AG09309 (cell line): ENCODE measurements around the gene TPI1.

Experiments
- DNase-seq: peaks from one replicate; pipeline ENCODE4 v3.0.0-alpha.2; 2010; ENCODE audit warnings: low read depth
- H3K4me3 ChIP-seq: 2 replicates; pipeline ENCODE4 v1.5.1; 2011; ENCODE audit warnings: mild to moderate bottlenecking, low read depth, low read length, moderate library complexity; ENCODE audit not compliant: control insufficient read depth
- TF ChIP-seq, protein P1 (sequence below): IDR thresholded peaks from 2 replicates; pipeline ENCODE4 v1.5.1; 2011; ENCODE audit warnings: mild to moderate bottlenecking, low read depth, low read length, inconsistent platforms; ENCODE audit not compliant: insufficient read depth, control insufficient read depth; ENCODE audit errors: missing control alignments

TPI1 gene

DNA sequence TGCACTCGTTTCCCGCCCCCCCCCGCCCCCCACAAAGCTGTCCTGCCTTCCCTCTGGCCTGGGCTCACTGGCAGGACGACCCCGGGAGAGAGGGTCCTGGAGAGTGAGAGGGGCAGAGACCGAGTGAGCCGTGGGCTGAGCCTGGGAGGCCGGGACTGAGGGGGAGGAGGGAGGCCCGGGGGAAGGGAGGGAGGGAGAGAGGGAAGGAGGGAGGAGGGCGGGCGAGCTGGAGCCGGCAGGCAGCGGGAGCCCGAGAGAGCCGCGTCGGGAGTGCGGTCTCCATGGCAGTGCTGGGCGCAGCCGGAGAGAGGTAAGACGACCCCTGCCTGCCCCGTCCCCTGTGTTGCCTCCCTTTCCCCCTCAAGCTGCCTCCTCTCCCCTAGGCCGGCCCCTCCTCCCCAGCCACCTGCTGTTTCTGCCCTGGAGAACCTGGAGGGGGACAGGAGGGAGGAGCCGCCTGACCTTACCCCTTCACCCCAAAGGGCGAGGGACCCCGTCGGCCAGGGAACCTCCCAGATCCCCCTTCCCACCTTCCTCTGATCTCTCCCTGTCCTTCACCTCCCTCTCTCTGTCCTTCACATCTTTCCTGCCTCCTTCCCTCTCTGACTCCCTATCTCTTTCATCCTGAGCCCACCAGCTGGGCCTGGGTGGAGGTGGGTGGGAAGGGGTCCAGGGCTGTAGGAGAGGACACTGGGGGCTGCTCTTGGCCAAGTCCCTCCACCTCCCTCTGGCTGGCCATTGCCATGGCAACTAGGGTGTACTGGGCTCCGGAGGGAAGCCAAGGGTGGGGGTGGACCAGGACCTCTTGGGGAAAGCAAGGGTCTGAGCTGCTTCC, 45.5 kb upstream of the TPI1 start, which contains the start of gene GPR162:
Gene GPR162 (plus strand): TSS at position 231 of the 835 bp plus-strand sequence. CDS start 2,078 bp downstream, outside the sequence.
- peak within 1 kb of the TSS; percentile 62 for H3K4me3 ChIP-seq
- no peak for DNase-seq
- TF ChIP-seq, protein P1, sequence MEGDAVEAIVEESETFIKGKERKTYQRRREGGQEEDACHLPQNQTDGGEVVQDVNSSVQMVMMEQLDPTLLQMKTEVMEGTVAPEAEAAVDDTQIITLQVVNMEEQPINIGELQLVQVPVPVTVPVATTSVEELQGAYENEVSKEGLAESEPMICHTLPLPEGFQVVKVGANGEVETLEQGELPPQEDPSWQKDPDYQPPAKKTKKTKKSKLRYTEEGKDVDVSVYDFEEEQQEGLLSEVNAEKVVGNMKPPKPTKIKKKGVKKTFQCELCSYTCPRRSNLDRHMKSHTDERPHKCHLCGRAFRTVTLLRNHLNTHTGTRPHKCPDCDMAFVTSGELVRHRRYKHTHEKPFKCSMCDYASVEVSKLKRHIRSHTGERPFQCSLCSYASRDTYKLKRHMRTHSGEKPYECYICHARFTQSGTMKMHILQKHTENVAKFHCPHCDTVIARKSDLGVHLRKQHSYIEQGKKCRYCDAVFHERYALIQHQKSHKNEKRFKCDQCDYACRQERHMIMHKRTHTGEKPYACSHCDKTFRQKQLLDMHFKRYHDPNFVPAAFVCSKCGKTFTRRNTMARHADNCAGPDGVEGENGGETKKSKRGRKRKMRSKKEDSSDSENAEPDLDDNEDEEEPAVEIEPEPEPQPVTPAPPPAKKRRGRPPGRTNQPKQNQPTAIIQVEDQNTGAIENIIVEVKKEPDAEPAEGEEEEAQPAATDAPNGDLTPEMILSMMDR: no peak

GRCh38 chr12:6822426-6823135, 44.8 kb upstream of the TPI1 start:
- no peak for DNase-seq
- peak overlapping the region; percentile 62; the same call in 1 of the 2 replicates for H3K4me3 ChIP-seq
- TF ChIP-seq, protein P1: no peak

DNA sequence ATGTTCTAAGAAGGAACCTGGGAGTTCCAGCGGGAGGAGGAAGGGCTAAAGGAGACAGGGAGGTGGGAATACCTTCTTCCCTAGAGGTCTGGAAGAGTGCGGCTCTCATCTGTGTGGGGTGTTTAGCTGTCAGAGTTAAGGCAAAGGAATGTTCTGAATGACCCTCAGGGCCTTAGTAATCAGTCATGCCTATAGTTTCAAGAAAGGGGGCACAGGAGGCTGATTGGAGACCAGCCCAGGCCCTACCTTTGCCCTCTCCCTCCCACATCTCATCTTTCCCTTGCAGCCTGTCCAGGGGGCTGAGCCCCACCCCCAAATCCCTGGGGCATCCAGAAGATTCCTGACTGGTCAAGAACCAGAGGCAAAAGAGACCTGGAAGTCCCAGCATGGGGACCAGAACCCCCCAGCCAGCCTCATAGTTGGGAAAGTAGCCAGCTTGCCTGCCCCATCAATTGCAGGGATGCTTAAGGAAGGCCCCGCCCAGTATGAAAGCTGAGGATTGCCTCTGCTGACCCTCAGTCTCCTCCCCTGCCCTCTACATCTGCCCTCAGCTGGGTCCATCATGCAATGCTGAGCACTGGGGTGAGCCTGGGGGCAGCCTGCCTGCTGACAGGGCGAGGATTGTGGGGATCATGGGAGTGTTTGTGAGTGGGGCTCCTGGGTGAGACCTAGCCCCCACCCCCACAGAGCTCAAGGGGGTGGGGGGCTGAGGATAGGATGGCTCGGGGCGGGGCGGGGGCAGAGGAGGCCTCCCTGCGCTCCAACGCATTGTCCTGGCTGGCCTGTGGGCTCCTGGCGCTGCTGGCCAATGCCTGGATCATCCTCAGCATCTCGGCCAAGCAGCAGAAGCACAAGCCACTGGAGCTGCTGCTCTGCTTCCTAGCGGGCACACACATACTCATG, 43.9 kb upstream of the TPI1 start:
- H3K4me3 ChIP-seq: no peak overlapping the region
- TF ChIP-seq, protein P1: no peak
- DNase-seq: no peak

DNA sequence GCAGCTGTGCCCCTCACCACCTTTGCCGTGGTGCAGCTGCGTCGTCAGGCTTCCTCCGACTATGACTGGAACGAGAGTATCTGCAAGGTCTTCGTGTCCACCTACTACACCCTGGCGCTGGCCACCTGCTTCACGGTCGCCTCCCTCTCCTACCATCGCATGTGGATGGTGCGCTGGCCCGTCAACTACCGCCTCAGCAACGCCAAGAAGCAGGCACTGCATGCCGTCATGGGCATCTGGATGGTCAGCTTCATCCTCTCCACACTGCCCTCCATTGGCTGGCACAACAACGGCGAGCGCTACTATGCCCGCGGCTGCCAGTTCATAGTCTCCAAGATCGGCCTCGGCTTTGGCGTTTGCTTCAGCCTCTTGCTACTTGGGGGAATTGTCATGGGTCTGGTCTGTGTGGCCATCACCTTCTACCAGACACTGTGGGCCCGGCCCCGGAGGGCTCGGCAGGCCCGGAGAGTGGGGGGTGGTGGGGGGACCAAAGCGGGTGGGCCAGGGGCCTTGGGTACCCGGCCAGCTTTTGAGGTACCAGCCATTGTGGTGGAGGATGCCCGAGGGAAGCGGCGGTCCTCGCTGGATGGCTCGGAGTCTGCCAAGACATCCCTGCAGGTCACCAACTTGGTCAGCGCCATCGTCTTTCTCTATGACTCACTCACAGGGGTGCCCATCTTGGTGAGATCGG, 43.1 kb upstream of the TPI1 start:
- no peak overlapping the region for H3K4me3 ChIP-seq
- TF ChIP-seq, protein P1: no peak
- DNase-seq: no peak

- no peak for DNase-seq
- H3K4me3 ChIP-seq: peak overlapping the region; percentile 34
Measured at GRCh38 chr12:6824901-6825381, 42.4 kb upstream of the TPI1 start.

More at GRCh38 chr12:6824901-6825381, 42.4 kb upstream of the TPI1 start:
- TF ChIP-seq, protein P1: no peak
